Kidney (tissue), 14 donors: Measurements from ENCODE around the gene PRUNE2. TPM values are rescaled to one million over a fixed set of nuclear protein-coding genes. Genes with fewer than 3 reads are reported as not detected.
A peak's percentile ranks its signal among the peaks of the same experiment; 100 is the strongest.

Experiments used
- DNase-seq, 5 donors: peaks; one replicate each; pipeline ENCODE4 v3.0.0-alpha.2; 2013 to 2020
- FAIRE-seq: peaks from 2 replicates; lab custom pipeline; 2012; peaks lifted over from hg19 to GRCh38; lab: Jason Lieb, UNC
- H3K27ac ChIP-seq, 2 donors: one replicate each; pipeline ENCODE4 v1.7.0; 2013; ENCODE audit warnings: low read depth in 2 of 2, low read length in 2 of 2, inconsistent platforms in 1 of 2
- H3K27me3 ChIP-seq: one replicate; pipeline ENCODE4 v1.7.1; 2013; ENCODE audit warnings: low read length, inconsistent platforms; ENCODE audit not compliant: control insufficient read depth, insufficient read depth
- H3K36me3 ChIP-seq, 3 donors: one replicate each; pipeline versions ENCODE4 v1.7.0 to v1.7.1; 2013; ENCODE audit warnings: low read length in 3 of 3, control low read depth in 1 of 3, inconsistent platforms in 1 of 3; ENCODE audit not compliant: insufficient read depth in 3 of 3, control insufficient read depth in 2 of 3
- H3K4me1 ChIP-seq, 3 donors: one replicate each; pipeline versions ENCODE4 v1.7.0 to v1.7.1; 2013; ENCODE audit warnings: low read length in 3 of 3, inconsistent platforms in 1 of 3, low read depth in 1 of 3; ENCODE audit not compliant: control insufficient read depth in 2 of 3, insufficient read depth in 2 of 3
- H3K4me3 ChIP-seq, 3 donors: one replicate each; pipeline versions ENCODE4 v1.7.0 to v1.8.1; 2013; ENCODE audit warnings: low read length in 3 of 3, control low read depth in 1 of 3, inconsistent platforms in 1 of 3
- H3K9ac ChIP-seq, 3 donors: one replicate each; pipeline versions ENCODE4 v1.7.0 to v1.7.1; 2013; ENCODE audit warnings: low read length in 3 of 3, control low read depth in 1 of 3, inconsistent platforms in 1 of 3
- H3K9me3 ChIP-seq, 3 donors: one replicate each; pipeline versions ENCODE4 v1.7.0 to v1.7.1; 2013; ENCODE audit warnings: low read length in 3 of 3, control low read depth in 1 of 3, inconsistent platforms in 1 of 3; ENCODE audit not compliant: control insufficient read depth in 2 of 3, insufficient read depth in 1 of 3
- CTCF ChIP-seq: IDR thresholded peaks from 3 replicates; pipeline ENCODE4 v1.5.1; 2012; ENCODE audit warnings: mild to moderate bottlenecking, moderate library complexity, borderline replicate concordance; ENCODE audit not compliant: insufficient read depth; ENCODE audit errors: extremely low read depth
- intact Hi-C: fragments of 100-400 bp; cut with DNase I; formaldehyde crosslinking; loops from one replicate; pipeline ENCODE4 v1.11.1; 2022
- polyA plus RNA-seq: library from polyadenylated mRNA; stranded (reverse); fragments of 350-450 nt; fragmentation: Illumina TruSeq; extraction: RNeasy Lipid Tissue Mini Kit (QIAGEN cat#74804); gene quantifications from one replicate; pipeline ENCODE4 v1.2.3, GENCODE V29; 2014; ENCODE audit warnings: low read depth, low replicate concordance; ENCODE audit not compliant: insufficient read depth
- total RNA-seq: library from RNA; stranded (reverse); fragmentation: NEBNext Ultra II Directional; extraction: Animal tissue kit (Norgen Biotek cat#: 25700); gene quantifications from one replicate; pipeline ENCODE4 v1.2.1, GENCODE V29; 2021
- donor health status: control.
- donor health status: control.
- donor health status: control.
- donor health status: control.
- donor health status: control.
- donor health status: DM: yes; HTN: yes; CAD: no.
- donor health status: Normal renal cell carcinoma (clear cell type).

PRUNE2 gene
- total and polyA plus RNA-seq, 2 donors from 2014 or later: 12.6 to 65.1 TPM

DNA sequence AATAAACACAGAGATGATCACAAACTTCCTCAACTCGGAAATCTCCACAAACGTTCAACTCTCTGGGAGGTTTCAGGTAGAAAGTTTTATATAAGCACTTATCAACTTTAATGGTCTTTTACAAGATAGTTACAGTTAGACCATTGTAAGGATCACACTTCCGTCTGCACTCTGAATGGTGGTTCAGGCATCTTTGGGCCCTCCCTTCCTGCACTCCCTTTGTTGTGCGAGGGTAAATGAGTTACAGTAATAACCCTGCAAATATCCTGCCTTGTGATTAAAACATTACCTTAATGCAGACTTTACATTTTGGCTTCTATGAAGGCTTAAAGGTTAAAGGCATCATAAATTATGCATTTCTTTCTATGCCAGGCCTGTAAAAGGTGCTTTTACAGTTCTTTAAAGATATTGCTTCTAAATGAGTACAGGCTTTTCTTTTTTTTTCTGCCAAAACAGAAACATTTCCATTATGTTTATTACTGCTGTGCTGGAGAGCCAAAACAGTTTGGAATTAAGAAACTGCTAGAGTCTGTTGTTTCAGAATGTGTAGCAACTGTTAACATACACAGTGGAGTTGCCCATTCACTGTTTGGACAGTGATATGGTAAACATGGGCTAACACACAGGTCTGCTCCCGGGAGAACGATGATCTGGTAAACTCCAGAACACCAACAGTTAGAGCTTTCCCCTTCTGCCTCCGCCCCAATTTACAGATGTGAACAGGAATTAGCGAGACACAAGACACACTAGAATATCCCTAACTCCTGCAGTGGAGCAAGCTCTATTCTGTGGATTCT lies 1.1 kb downstream of the PRUNE2 start:
- Histone ChIP-seq H3K4me3 (peak overlapping the region; percentile 42 to 82 (median 54)), H3K9ac (peak overlapping the region in 2 of 3 donors; percentile 2 to 33), H3K9me3 (no peaks in the 10 kb centered on the region), H3K4me1 (peaks cover 0 to 6% (median 0%) of the 10 kb centered on the region in 3 donors), H3K27ac (no peak overlapping the region), H3K36me3 (no peaks in the 10 kb centered on the region), H3K27me3 (peaks cover 32% of the 10 kb centered on the region)
- DNase-seq (no peak), FAIRE-seq (no peak)
- intact Hi-C loops: no loop called here
- no peak for TF ChIP-seq CTCF

- Histone ChIP-seq H3K9me3 (no peaks in the 10 kb centered on the region), H3K27me3 (peaks cover 39% of the 10 kb centered on the region), H3K4me3 (no peak overlapping the region), H3K36me3 (no peaks in the 10 kb centered on the region), H3K9ac (no peak overlapping the region), H3K4me1 (peaks cover 0 to 8% (median 6%) of the 10 kb centered on the region in 3 donors), H3K27ac (no peak overlapping the region)
- FAIRE-seq (no peak), DNase-seq (no peak)
- intact Hi-C loops: no loop called here
- no peak for TF ChIP-seq CTCF
These were observed 3.5 kb downstream of the PRUNE2 start for GRCh38 chr9:76902395-76902794.

GRCh38 chr9:76901801-76902200 lies 4.1 kb downstream of the PRUNE2 start:
- no peak for FAIRE-seq
- no peak for DNase-seq
- no peaks in the 10 kb centered on the region for H3K9me3 ChIP-seq

More at GRCh38 chr9:76901801-76902200, 4.1 kb downstream of the PRUNE2 start:
- Histone ChIP-seq H3K9ac (no peak overlapping the region), H3K4me3 (no peak overlapping the region), H3K4me1 (peaks cover 0 to 8% (median 6%) of the 10 kb centered on the region in 3 donors), H3K36me3 (no peaks in the 10 kb centered on the region), H3K27ac (no peak overlapping the region), H3K27me3 (peaks cover 34% of the 10 kb centered on the region)
- intact Hi-C loops: no loop called here
- no peak for TF ChIP-seq CTCF
